SU-DHL-6 (cell line): ENCODE data around the gene SHFL.

ENCODE experiments used
- H2AFZ ChIP-seq: fragments of 200-600 bp; sonication (generic); 2 replicates; pipeline ENCODE4 v1.6.1; 2014; ENCODE audit warnings: low read depth, mild to moderate bottlenecking, moderate library complexity, mixed read lengths, antibody characterized with exemption, low read length; ENCODE audit not compliant: severe bottlenecking
- H3F3A ChIP-seq: fragments of 200-600 bp; shearing (Covaris generic); 2 replicates; pipeline ENCODE4 v1.6.0; 2016; ENCODE audit warnings: antibody characterized with exemption, mild to moderate bottlenecking; ENCODE audit not compliant: insufficient read depth
- H3K27ac ChIP-seq: fragments of 200-600 bp; sonication (generic); 2 replicates; pipeline ENCODE4 v1.5.1; 2016; ENCODE audit warnings: low read depth, mild to moderate bottlenecking, low read length, moderate library complexity, mixed read lengths
- H3K27me3 ChIP-seq: fragments of 200-600 bp; sonication (generic), shearing (Covaris generic); 2 replicates; pipeline ENCODE4 v1.6.0; 2014; ENCODE audit warnings: mild to moderate bottlenecking, low read length
- H3K36me3 ChIP-seq: fragments of 200-600 bp; sonication (generic); 2 replicates; pipeline ENCODE4 v1.6.1; 2014; ENCODE audit warnings: mild to moderate bottlenecking, low read length, mixed read lengths
- H3K4me2 ChIP-seq: fragments of 300-600, 200-600 bp; shearing (Covaris generic), sonication (generic); 2 replicates; pipeline ENCODE4 v1.6.0; 2014; ENCODE audit warnings: low read length, low read depth, mild to moderate bottlenecking; ENCODE audit not compliant: poor library complexity, severe bottlenecking
- H3K4me3 ChIP-seq: fragments of 200-600 bp; sonication (generic); 2 replicates; pipeline ENCODE4 v1.5.1; 2014; ENCODE audit warnings: antibody characterized with exemption, low read length, mild to moderate bottlenecking, mixed read lengths; ENCODE audit not compliant: insufficient read depth, poor library complexity, severe bottlenecking
- H3K79me2 ChIP-seq: fragments of 200-600 bp; sonication (generic); 2 replicates; pipeline ENCODE4 v1.6.1; 2014; ENCODE audit warnings: mild to moderate bottlenecking, low read length, moderate library complexity; ENCODE audit not compliant: insufficient read depth
- H3K9ac ChIP-seq: fragments of 200-600 bp; sonication (generic); 2 replicates; pipeline ENCODE4 v1.7.0; 2014; ENCODE audit warnings: mild to moderate bottlenecking, low read length
- H3K9me2 ChIP-seq: fragments of 200-600 bp; sonication (generic); replicated peaks from 2 replicates; pipeline ENCODE4 v1.6.1; 2014; ENCODE audit warnings: low read length; ENCODE audit not compliant: insufficient read depth
- H3K9me3 ChIP-seq: fragments of 200-600 bp; sonication (generic); 2 replicates; pipeline ENCODE4 v1.6.1; 2014; ENCODE audit warnings: low read length, mixed read lengths; ENCODE audit not compliant: insufficient read depth
- H4K20me1 ChIP-seq: fragments of 200-600 bp; sonication (generic); 2 replicates; pipeline ENCODE4 v1.6.1; 2014; ENCODE audit warnings: low read depth, mild to moderate bottlenecking, antibody characterized with exemption, low read length, moderate library complexity, mixed read lengths
- CTCF ChIP-seq: fragments of 200-600 bp; sonication (generic); IDR thresholded peaks from one replicate; pipeline ENCODE4 v1.5.1; 2017; ENCODE audit warnings: antibody characterized with exemption, mild to moderate bottlenecking, low read length, moderate library complexity; ENCODE audit not compliant: insufficient read depth, poor library complexity, severe bottlenecking
- EZH2phosphoT487 ChIP-seq: fragments of 200-600 bp; sonication (generic), shearing (Covaris generic); conservative IDR thresholded peaks from 2 replicates; pipeline ENCODE4 v1.6.1; 2018; ENCODE audit warnings: mild to moderate bottlenecking, antibody characterized with exemption, low read length, moderate library complexity, mixed read lengths

SHFL gene

GRCh38 chr19:10139952-10140351 is 53.8 kb downstream of the SHFL start:
- no peaks in the 10 kb centered on the region for H4K20me1 ChIP-seq
- no peak overlapping the region for H3K27ac ChIP-seq
- no peaks in the 10 kb centered on the region for H3K9me3 ChIP-seq
- no peaks in the 10 kb centered on the region for H3K9me2 ChIP-seq
- TF ChIP-seq EZH2phosphoT487 (no peak), CTCF (no peak)
- H3K9ac ChIP-seq = no peak overlapping the region
- H3F3A ChIP-seq = no peaks in the 10 kb centered on the region
- no peak overlapping the region for H3K4me3 ChIP-seq
- peaks cover 35% of the 10 kb centered on the region; the same call in 1 of the 2 replicates for H3K36me3 ChIP-seq
- H3K79me2 ChIP-seq = 0 out of 2 replicates have a peak, but pooled peaks cover 4% of the 10 kb centered on the region
- no peak overlapping the region for H3K4me2 ChIP-seq
- H3K27me3 ChIP-seq = no peaks in the 10 kb centered on the region
- no peak overlapping the region for H2AFZ ChIP-seq

- H3K9ac ChIP-seq = no peak overlapping the region
- no peak overlapping the region for H3K27ac ChIP-seq
- no peaks in the 10 kb centered on the region for H3K9me2 ChIP-seq
- no peak overlapping the region for H3K4me3 ChIP-seq
- H3K4me2 ChIP-seq = no peak overlapping the region
- peaks cover 46% of the 10 kb centered on the region; the same call in 1 of the 2 replicates for H3K36me3 ChIP-seq
- H2AFZ ChIP-seq = no peak overlapping the region
- 0 out of 2 replicates have a peak, but pooled peaks cover 4% of the 10 kb centered on the region for H3K79me2 ChIP-seq
- no peaks in the 10 kb centered on the region; the same call in 1 of the 2 replicates for H4K20me1 ChIP-seq
- no peaks in the 10 kb centered on the region for H3K27me3 ChIP-seq
- no peaks in the 10 kb centered on the region for H3K9me3 ChIP-seq
- no peak for TF ChIP-seq CTCF
- no peak for TF ChIP-seq EZH2phosphoT487
- no peaks in the 10 kb centered on the region for H3F3A ChIP-seq
Observed at GRCh38 chr19:10141479-10141878, 55.4 kb downstream of the SHFL start.

GRCh38 chr19:10141973-10142372 is 55.9 kb downstream of the SHFL start:
- Histone ChIP-seq H3K36me3 (peaks cover 50% of the 10 kb centered on the region; the same call in 1 of the 2 replicates), H3K27me3 (no peaks in the 10 kb centered on the region), H3K9me2 (no peaks in the 10 kb centered on the region), H2AFZ (no peak overlapping the region), H3K9me3 (no peaks in the 10 kb centered on the region), H4K20me1 (no peaks in the 10 kb centered on the region; the same call in 1 of the 2 replicates), H3K9ac (no peak overlapping the region), H3K79me2 (0 out of 2 replicates have a peak, but pooled peaks cover 4% of the 10 kb centered on the region), H3K4me3 (no peak overlapping the region), H3F3A (no peaks in the 10 kb centered on the region), H3K4me2 (no peak overlapping the region), H3K27ac (no peak overlapping the region)
- TF ChIP-seq EZH2phosphoT487 (no peak), CTCF (no peak)
